Urothelium cell line (cell line): ENCODE results near the gene LHX5.

ENCODE experiments used
- DNase-seq: peaks from one replicate; pipeline ENCODE4 v3.0.0; 2011; ENCODE audit warnings: low spot score, mixed read lengths
- FAIRE-seq: peaks from 2 replicates; lab custom pipeline; 2011; peaks lifted over from hg19 to GRCh38; lab: Jason Lieb, UNC

Gene LHX5

GRCh38 chr12:113478351-113479011 is 6.8 kb upstream of the LHX5 start:
- no peak for DNase-seq
- FAIRE-seq, result no peak

- no peak for FAIRE-seq
These were observed 6.2 kb upstream of the LHX5 start for GRCh38 chr12:113477842-113478215.

GRCh38 chr12:113477171-113477841 is 5.6 kb upstream of the LHX5 start:
- no peak for DNase-seq
- no peak for FAIRE-seq

More at GRCh38 chr12:113477842-113478215, 6.2 kb upstream of the LHX5 start:
- no peak for DNase-seq

GRCh38 chr12:113476176-113476986 is 4.7 kb upstream of the LHX5 start:
- no peak for DNase-seq
- FAIRE-seq, result no peak

- no peak for FAIRE-seq
- DNase-seq, result no peak
These were observed 3.9 kb upstream of the LHX5 start for GRCh38 chr12:113475451-113476175.

GRCh38 chr12:113474635-113475436 is 3.2 kb upstream of the LHX5 start:
- FAIRE-seq (no peak), DNase-seq (no peak)

- DNase-seq (no peak), FAIRE-seq (no peak)
These were observed 2.3 kb upstream of the LHX5 start for GRCh38 chr12:113473942-113474341.

GRCh38 chr12:113473400-113473799 is 1.7 kb upstream of the LHX5 start:
- FAIRE-seq, result no peak

GRCh38 chr12:113472191-113473121 is 785 bp upstream of the LHX5 start:
- no peak for FAIRE-seq

More at GRCh38 chr12:113473400-113473799, 1.7 kb upstream of the LHX5 start:
- no peak for DNase-seq

GRCh38 chr12:113470871-113471618 is 626 bp downstream of the LHX5 start:
- DNase-seq (no peak), FAIRE-seq (no peak)

More at GRCh38 chr12:113472191-113473121, 785 bp upstream of the LHX5 start:
- DNase-seq, result no peak

GRCh38 chr12:113469949-113470743 is 1.5 kb downstream of the LHX5 start:
- FAIRE-seq, result no peak
- no peak for DNase-seq

- FAIRE-seq (no peak), DNase-seq (no peak)
These were observed 2.3 kb downstream of the LHX5 start for GRCh38 chr12:113469224-113469948.

GRCh38 chr12:113468365-113469223 is 3.1 kb downstream of the LHX5 start:
- DNase-seq (no peak), FAIRE-seq (no peak)

GRCh38 chr12:113467502-113468364 is 3.9 kb downstream of the LHX5 start:
- FAIRE-seq (no peak), DNase-seq (no peak)

- DNase-seq (no peak), FAIRE-seq (no peak)
These were observed 4.5 kb downstream of the LHX5 start for GRCh38 chr12:113467142-113467501.
